ENCODE data around the gene DLGAP1.

The DLGAP1 gene

GRCh38 chr18:3885209-3885792 lies 569.8 kb downstream of the DLGAP1 start:
- DNase-seq: no peak

- no peak for DNase-seq
These were observed 575.3 kb downstream of the DLGAP1 start for GRCh38 chr18:3879836-3880120.

GRCh38 chr18:3879114-3879835 lies 575.8 kb downstream of the DLGAP1 start:
- no peak for DNase-seq

- no peak for DNase-seq
These were observed 576.7 kb downstream of the DLGAP1 start for GRCh38 chr18:3878401-3878800.

GRCh38 chr18:3877678-3878077 lies 577.4 kb downstream of the DLGAP1 start:
- DNase-seq: no peak

- no peak for DNase-seq
These were observed 579.1 kb downstream of the DLGAP1 start for GRCh38 chr18:3875961-3876360.

- no peak for DNase-seq
These were observed 579.7 kb downstream of the DLGAP1 start for GRCh38 chr18:3875376-3875775.

- DNase-seq: no peak
These were observed 580.5 kb downstream of the DLGAP1 start for GRCh38 chr18:3874581-3874980.

- no peak for DNase-seq
These were observed 581.0 kb downstream of the DLGAP1 start for GRCh38 chr18:3874125-3874524.

- no peak for DNase-seq
These were observed 581.4 kb downstream of the DLGAP1 start for GRCh38 chr18:3873698-3874097.

GRCh38 chr18:3873211-3873610 lies 581.9 kb downstream of the DLGAP1 start:
- no peak for DNase-seq

- no peak for DNase-seq
These were observed 582.5 kb downstream of the DLGAP1 start for GRCh38 chr18:3872641-3873040.

GRCh38 chr18:3871687-3872086 lies 583.4 kb downstream of the DLGAP1 start:
- no peak for DNase-seq

- no peak for DNase-seq
These were observed 584.2 kb downstream of the DLGAP1 start for GRCh38 chr18:3870914-3871313.

- peak; percentile 8 for DNase-seq
These were observed 585.3 kb downstream of the DLGAP1 start for GRCh38 chr18:3869848-3870247.

- DNase-seq: no peak
These were observed 587.2 kb downstream of the DLGAP1 start for GRCh38 chr18:3867864-3868311.

- no peak for DNase-seq
These were observed 587.9 kb downstream of the DLGAP1 start for GRCh38 chr18:3867236-3867635.

- DNase-seq: no peak
These were observed 590.3 kb downstream of the DLGAP1 start for GRCh38 chr18:3864669-3865298.

- no peak for DNase-seq
These were observed 591.5 kb downstream of the DLGAP1 start for GRCh38 chr18:3863593-3863992.

GRCh38 chr18:3863006-3863405 lies 592.1 kb downstream of the DLGAP1 start:
- DNase-seq: no peak

- no peak for DNase-seq
These were observed 593.6 kb downstream of the DLGAP1 start for GRCh38 chr18:3861495-3861894.

GRCh38 chr18:3857544-3857943 lies 597.6 kb downstream of the DLGAP1 start:
- no peak for DNase-seq

- DNase-seq: no peak
These were observed 599.1 kb downstream of the DLGAP1 start for GRCh38 chr18:3855966-3856365.

GRCh38 chr18:3852321-3852720 lies 602.8 kb downstream of the DLGAP1 start:
- no peak for DNase-seq

GRCh38 chr18:3851159-3851558 lies 603.9 kb downstream of the DLGAP1 start:
- no peak for DNase-seq
